H1 (cell line): Measurements from ENCODE around the gene GOLGA7B. TPM values are rescaled to one million over a fixed set of nuclear protein-coding genes. Genes with fewer than 3 reads are reported as not detected.

Experiments
- CTCF ChIA-PET: fragments of 300-600 bp; sonication (Branson Sonifier 250); formaldehyde crosslinking; loops from one replicate; lab custom pipeline; 2021; ENCODE audit not compliant: partially characterized antibody; lab: Charles Lee
- POLR2A ChIA-PET: fragments of 300-600 bp; sonication (Branson Sonifier 250); formaldehyde crosslinking; loops from one replicate; lab custom pipeline; 2021; ENCODE audit warnings: inconsistent platforms; ENCODE audit not compliant: partially characterized antibody; lab: Charles Lee
- DNase-seq, 2 experiments: peaks; one replicate each; pipeline versions ENCODE4 v3.0.0 to v3.0.0-alpha.2; 2010 to 2022; ENCODE audit warnings: low spot score in 2 of 2, low read depth in 1 of 2, mixed read lengths in 1 of 2
- FAIRE-seq: peaks from 2 replicates; lab custom pipeline; 2011; peaks lifted over from hg19 to GRCh38; lab: Jason Lieb, UNC
- H2AFZ ChIP-seq: 2 replicates; pipeline ENCODE4 v1.8.1; 2012; ENCODE audit warnings: low read length, inconsistent platforms
- H2AK5ac ChIP-seq: 2 replicates; pipeline ENCODE4 v1.6.1; 2013; ENCODE audit warnings: low read depth, low read length
- H2BK120ac ChIP-seq: replicated peaks from 2 replicates; pipeline ENCODE3; 2013; ENCODE audit warnings: low read depth, low read length, inconsistent platforms
- H2BK12ac ChIP-seq: 2 replicates; pipeline ENCODE4 v1.6.1; 2013; ENCODE audit warnings: low read depth, low read length
- H2BK15ac ChIP-seq: 2 replicates; pipeline ENCODE4 v1.6.1; 2013; ENCODE audit warnings: low read length
- H2BK20ac ChIP-seq: 2 replicates; pipeline ENCODE4 v1.6.1; 2013; ENCODE audit warnings: low read length
- H2BK5ac ChIP-seq: 2 replicates; pipeline ENCODE4 v1.6.1; 2013; ENCODE audit warnings: low read depth, low read length
- H3K14ac ChIP-seq: 2 replicates; pipeline ENCODE4 v1.6.1; 2013; ENCODE audit warnings: inconsistent platforms; ENCODE audit not compliant: insufficient read length
- H3K18ac ChIP-seq: 2 replicates; pipeline ENCODE4 v1.6.1; 2013; ENCODE audit warnings: low read length; ENCODE audit errors: extremely low read depth
- H3K23ac ChIP-seq: 2 replicates; pipeline ENCODE4 v1.6.1; 2013; ENCODE audit warnings: inconsistent platforms; ENCODE audit not compliant: insufficient read length
- H3K23me2 ChIP-seq: 2 replicates; pipeline ENCODE4 v1.6.1; 2013; ENCODE audit warnings: low read depth, low read length
- H3K27ac ChIP-seq: 2 replicates; pipeline ENCODE4 v1.6.1; 2011; ENCODE audit warnings: low read depth, low read length, inconsistent platforms
- H3K27me3 ChIP-seq, 4 experiments: replicated peaks in 1 of 4; 1 replicate in 1 of 4; 2 replicates in 3 of 4; pipeline versions ENCODE4 v1.6.1 to v1.8.1; 2011 to 2013; ENCODE audit warnings: low read length in 3 of 4, mild to moderate bottlenecking in 3 of 4, inconsistent platforms in 2 of 4, mixed read lengths in 2 of 4, moderate library complexity in 1 of 4; ENCODE audit not compliant: control insufficient read depth in 3 of 4, insufficient read depth in 3 of 4; ENCODE audit errors: extremely low read depth in 1 of 4
- H3K36me3 ChIP-seq, 4 experiments: 2 replicates each; pipeline versions ENCODE4 v1.6.1 to v1.8.1; 2011 to 2013; ENCODE audit warnings: mild to moderate bottlenecking in 4 of 4, low read length in 3 of 4, moderate library complexity in 2 of 4, control low read depth in 1 of 4, inconsistent platforms in 1 of 4; ENCODE audit not compliant: insufficient read depth in 4 of 4, control insufficient read depth in 2 of 4
- H3K4ac ChIP-seq: replicated peaks from 2 replicates; pipeline ENCODE3; 2013; ENCODE audit warnings: low read length, low read depth, mixed read lengths, inconsistent platforms; ENCODE audit not compliant: insufficient read length
- H3K4me1 ChIP-seq, 4 experiments: replicated peaks in 1 of 4; 1 replicate in 1 of 4; 2 replicates in 3 of 4; pipeline versions ENCODE4 v1.6.1 to v1.8.1; 2011 to 2013; ENCODE audit warnings: low read length in 3 of 4, inconsistent platforms in 2 of 4, mixed read lengths in 1 of 4; ENCODE audit not compliant: insufficient read depth in 4 of 4, control insufficient read depth in 3 of 4
- H3K4me2 ChIP-seq, 2 experiments: 2 replicates each; pipeline versions ENCODE4 v1.6.1 to v1.8.1; 2011 to 2013; ENCODE audit warnings: low read depth in 2 of 2, low read length in 2 of 2, control low read depth in 1 of 2, inconsistent platforms in 1 of 2, mild to moderate bottlenecking in 1 of 2; ENCODE audit not compliant: insufficient read depth in 1 of 2
- H3K4me3 ChIP-seq, 4 experiments: fragments of 200-600, 300-600 bp in 1 of 4; sonication (generic), shearing (Covaris generic), sonication (Bioruptor Twin) in 1 of 4; 2 replicates each; pipeline versions ENCODE4 v1.5.1 to v1.8.1; 2011 to 2016; ENCODE audit warnings: low read length in 4 of 4, low read depth in 3 of 4, control low read depth in 2 of 4, inconsistent platforms in 2 of 4, mild to moderate bottlenecking in 2 of 4, mixed read lengths in 1 of 4, moderate library complexity in 1 of 4; ENCODE audit not compliant: insufficient read depth in 2 of 4; ENCODE audit errors: extremely low read depth in 1 of 4
- H3K56ac ChIP-seq: replicated peaks from 2 replicates; pipeline ENCODE3; 2013; ENCODE audit warnings: low read depth, mild to moderate bottlenecking, mixed read lengths, low read length, inconsistent platforms; ENCODE audit not compliant: insufficient read length
- H3K79me1 ChIP-seq: 2 replicates; pipeline ENCODE4 v1.6.1; 2013; ENCODE audit warnings: low read depth, low read length, control low read depth
- H3K79me2 ChIP-seq, 2 experiments: 2 replicates each; pipeline versions ENCODE4 v1.6.1 to v1.8.1; 2012 to 2013; ENCODE audit warnings: low read length in 2 of 2, mild to moderate bottlenecking in 2 of 2, inconsistent platforms in 1 of 2; ENCODE audit not compliant: insufficient read depth in 2 of 2, control insufficient read depth in 1 of 2
- H3K9ac ChIP-seq, 4 experiments: replicated peaks in 1 of 4; 1 replicate in 1 of 4; 2 replicates in 3 of 4; pipeline versions ENCODE4 v1.6.1 to v1.8.1; 2011 to 2013; ENCODE audit warnings: low read depth in 3 of 4, low read length in 3 of 4, control low read depth in 2 of 4, mild to moderate bottlenecking in 2 of 4, moderate library complexity in 2 of 4, inconsistent platforms in 1 of 4; ENCODE audit errors: extremely low read depth in 1 of 4
- H3K9me3 ChIP-seq, 2 experiments: 2 replicates each; pipeline versions ENCODE4 v1.6.1 to v1.8.1; 2012 to 2013; ENCODE audit warnings: mild to moderate bottlenecking in 2 of 2, moderate library complexity in 2 of 2, control low read depth in 1 of 2, inconsistent platforms in 1 of 2, low read depth in 1 of 2, low read length in 1 of 2, mixed read lengths in 1 of 2; ENCODE audit not compliant: insufficient read depth in 2 of 2
- H4K20me1 ChIP-seq, 2 experiments: replicated peaks in 1 of 2; 2 replicates each; pipeline versions ENCODE3 to v1.8.1; 2011 to 2013; ENCODE audit warnings: inconsistent platforms in 2 of 2, low read length in 2 of 2, mild to moderate bottlenecking in 1 of 2; ENCODE audit not compliant: insufficient read depth in 2 of 2, control insufficient read depth in 1 of 2
- H4K5ac ChIP-seq: 2 replicates; pipeline ENCODE4 v1.6.1; 2013; ENCODE audit warnings: low read length, low read depth, mixed read lengths, inconsistent platforms; ENCODE audit not compliant: insufficient read length
- H4K8ac ChIP-seq: 2 replicates; pipeline ENCODE4 v1.8.0; 2013; ENCODE audit warnings: mild to moderate bottlenecking, moderate library complexity, low read length, inconsistent platforms; ENCODE audit not compliant: insufficient read depth; ENCODE audit errors: extremely low read depth
- H4K91ac ChIP-seq: replicated peaks from 2 replicates; pipeline ENCODE3; 2013; ENCODE audit warnings: low read length, mixed read lengths, inconsistent platforms; ENCODE audit not compliant: insufficient read length
- BRCA1 ChIP-seq: IDR thresholded peaks from 2 replicates; pipeline ENCODE4 v1.6.1; 2012; ENCODE audit warnings: low read depth, low read length, improper control_type of control experiment
- CHD1 ChIP-seq: IDR thresholded peaks from 2 replicates; pipeline ENCODE4 v1.6.1; 2012; ENCODE audit warnings: low read depth, low read length, improper control_type of control experiment
- GABPA ChIP-seq: IDR thresholded peaks from 2 replicates; pipeline ENCODE4 v1.6.1; 2011; ENCODE audit warnings: mild to moderate bottlenecking, low read length, moderate library complexity, borderline replicate concordance; ENCODE audit not compliant: insufficient read depth
- KDM4A ChIP-seq: IDR thresholded peaks from one replicate; pipeline ENCODE4 v1.7.1; 2012; ENCODE audit warnings: low read depth, mild to moderate bottlenecking, moderate library complexity, low read length, inconsistent platforms; ENCODE audit not compliant: severe bottlenecking
- KDM5A ChIP-seq: fragments of 200-600 bp; IDR thresholded peaks from 2 replicates; pipeline ENCODE4 v1.7.1; 2012; ENCODE audit warnings: mild to moderate bottlenecking, low read length, inconsistent platforms, mixed read lengths
- MAFK ChIP-seq: IDR thresholded peaks from 2 replicates; pipeline ENCODE4 v1.6.1; 2012; ENCODE audit warnings: low read depth, mild to moderate bottlenecking, improper control_type of control experiment, low read length
- MAX ChIP-seq: IDR thresholded peaks from 2 replicates; pipeline ENCODE4 v1.6.1; 2012; ENCODE audit warnings: inconsistent platforms
- RAD21 ChIP-seq, 2 experiments: IDR thresholded peaks in 1 of 2; conservative IDR thresholded peaks in 1 of 2; 2 replicates each; pipeline ENCODE4 v1.6.1; 2011; ENCODE audit warnings: low read depth in 2 of 2, low read length in 2 of 2, improper control_type of control experiment in 1 of 2, inconsistent platforms in 1 of 2, mild to moderate bottlenecking in 1 of 2, moderate library complexity in 1 of 2
- RBBP5 ChIP-seq: IDR thresholded peaks from 2 replicates; pipeline ENCODE4 v1.7.1; 2012; ENCODE audit warnings: low read depth, mild to moderate bottlenecking, inconsistent platforms, low read length, moderate library complexity, borderline replicate concordance
- RFX5 ChIP-seq: IDR thresholded peaks from 2 replicates; pipeline ENCODE4 v1.6.1; 2011; ENCODE audit warnings: low read depth, low read length, improper control_type of control experiment, borderline replicate concordance
- SAP30 ChIP-seq: fragments of 300-600 bp; sonication (generic); IDR thresholded peaks from 2 replicates; pipeline ENCODE4 v1.7.1; 2012; ENCODE audit warnings: low read length, moderate library complexity, mild to moderate bottlenecking, inconsistent platforms; ENCODE audit not compliant: insufficient read depth, insufficient replicate concordance
- SIN3A ChIP-seq, 2 experiments: IDR thresholded peaks in 1 of 2; conservative IDR thresholded peaks in 1 of 2; 2 replicates each; pipeline ENCODE4 v1.6.1; 2011 to 2012; ENCODE audit warnings: low read length in 2 of 2, improper control_type of control experiment in 1 of 2, low read depth in 1 of 2, mild to moderate bottlenecking in 1 of 2
- YY1 ChIP-seq: IDR thresholded peaks from 2 replicates; pipeline ENCODE4 v1.6.1; 2011; ENCODE audit warnings: low read depth, mild to moderate bottlenecking, low read length
- WGBS, 2 experiments: shearing (Covaris generic) in 1 of 2; methylation state at CpG; one replicate each; pipeline versions ENCODE4 v1.1.6 to v1.1.7; 2013 to 2015; ENCODE audit warnings: low lambda C conversion rate in 2 of 2, mixed read lengths in 2 of 2, inconsistent platforms in 1 of 2, low coverage in 1 of 2, missing lambda C conversion rate in 1 of 2; ENCODE audit not compliant: insufficient replicate concordance in 2 of 2, insufficient coverage in 1 of 2, insufficient read length in 1 of 2; ENCODE audit errors: extremely low coverage in 1 of 2, missing lambda C conversion rate in 1 of 2; 5-methylcytosine and 5-hydroxymethylcytosine counted together
- polyA plus RNA-seq, 7 experiments: library from polyadenylated mRNA; depleted of rRNA in 3 of 7; stranded (reverse) in 5 of 7; unstranded in 2 of 7; fragments of >200 nt in 5 of 7; fragments of 200-250 nt in 2 of 7; gene quantifications; 1 replicate in 5 of 7; 2 replicates in 1 of 7; 4 replicates in 1 of 7; pipeline versions ENCODE4 v1.2.1 to v1.2.3, GENCODE V29; 2011 to 2013; ENCODE audit warnings: missing spikeins in 2 of 7, mixed read lengths in 2 of 7
- total RNA-seq: library from RNA; stranded (reverse); fragmentation: NEBNext Ultra II Directional; extraction: Animal tissue kit (Norgen Biotek cat#: 25700); gene quantifications from 2 replicates; pipeline ENCODE4 v1.2.1, GENCODE V29; 2021

The GOLGA7B gene
- total and polyA plus RNA-seq, 2 of the 8 experiments (the other 6 are each of a cell fraction or from before 2014, with no cell fraction given), result 0.04 to 0.14 TPM

- H2AFZ ChIP-seq, result no peak overlapping the region
- DNase-seq, result no peak
- H2BK15ac ChIP-seq, result no peak overlapping the region
- no peak overlapping the region for H3K23ac ChIP-seq
- FAIRE-seq, result no peak
- H3K27me3 ChIP-seq, result peaks cover 0 to 6% (median 5%) of the 10 kb centered on the region in 4 experiments; a peak in 4 of 7 replicates
- H3K23me2 ChIP-seq, result no peaks in the 10 kb centered on the region
- POLR2A ChIA-PET, result no interaction called here
- no peak overlapping the region for H3K9ac ChIP-seq
- CTCF ChIA-PET, result interaction anchor here (0.7 kb wide), 1 partner anchor 93 kb away, joined by 3 read pairs; no protein-coding TSS in a partner anchor
- no peaks in the 10 kb centered on the region for H3K79me1 ChIP-seq
- H2BK12ac ChIP-seq, result no peak overlapping the region
- no peaks in the 10 kb centered on the region for H4K20me1 ChIP-seq
- no peak overlapping the region for H3K14ac ChIP-seq
- H2BK120ac ChIP-seq, result no peak overlapping the region
- H3K4me2 ChIP-seq, result no peak overlapping the region
- no peak overlapping the region for H3K56ac ChIP-seq
- H2BK5ac ChIP-seq, result no peak overlapping the region
- no peak overlapping the region for H3K4me3 ChIP-seq
- H3K36me3 ChIP-seq, result no peaks in the 10 kb centered on the region
- H3K4me1 ChIP-seq, result no peaks in the 10 kb centered on the region; a peak in 1 of 7 replicates
- H3K79me2 ChIP-seq, result no peaks in the 10 kb centered on the region
- no peak overlapping the region for H2BK20ac ChIP-seq
- WGBS, 2 experiments, result 79% methylated on average over 3 of the region's 3 CpGs; no CpG with 5 or more reads in 1 of the 2 experiments
- H2AK5ac ChIP-seq, result no peak overlapping the region
- no peak overlapping the region for H3K18ac ChIP-seq
- H3K9me3 ChIP-seq, result peaks cover 0 to 12% of the 10 kb centered on the region in 2 experiments; a peak in 2 of 4 replicates
- no peak overlapping the region for H3K4ac ChIP-seq
- H3K27ac ChIP-seq, result no peak overlapping the region
- H4K5ac ChIP-seq, result no peak overlapping the region
- no peak overlapping the region for H4K8ac ChIP-seq
- H4K91ac ChIP-seq, result no peak overlapping the region
- TF ChIP-seq MAX (no peak), GABPA (no peak), RFX5 (no peak), CHD1 (no peak), BRCA1 (no peak), YY1 (no peak), SIN3A (conservative IDR thresholded peaks at IDR 0.05 in 1 of 2, IDR thresholded peaks at IDR 0.05 in 1 of 2; ENCODE audit: low read depth in 1 of 2, low read length in 2 of 2) (no peak), KDM4A (no peak), SAP30 (no peak), MAFK (no peak), RBBP5 (no peak), RAD21 (IDR thresholded peaks at IDR 0.05 in 1 of 2, conservative IDR thresholded peaks at IDR 0.05 in 1 of 2; ENCODE audit: low read depth in 2 of 2, low read length in 2 of 2) (no peak), KDM5A (no peak)
These were observed 5.0 kb upstream of the GOLGA7B start for GRCh38 chr10:97844678-97845077.
